ENCODE measurements around the gene POR.

- TF ChIP-seq CTCF (conservative IDR thresholded peaks at IDR 0.05; ENCODE audit: low read length) (no peak), EZH2phosphoT487 (IDR thresholded peaks at IDR 0.05; ENCODE audit: borderline replicate concordance) (no peak)
Observed at GRCh38 chr7:75986147-75986781, 71.3 kb downstream of the POR start.

Data from Loucy (cell line).